ENCODE results near the gene TAF4B. TPM values are rescaled to one million over a fixed set of nuclear protein-coding genes. Genes with fewer than 3 reads are reported as not detected.

Gene TAF4B
- total and polyA plus RNA-seq, 2 of the 8 experiments (the other 6 are each of a cell fraction or from before 2014, with no cell fraction given): 9.3 to 19.8 TPM

- FAIRE-seq (no peak), DNase-seq (ENCODE audit: low read depth in 1 of 2, low spot score in 2 of 2) (no peak)
- Histone ChIP-seq H2BK20ac (ENCODE audit: low read length) (no peak overlapping the region), H2AFZ (ENCODE audit: low read length) (no peak overlapping the region), H3K36me3 (ENCODE audit: control insufficient read depth in 2 of 4, insufficient read depth in 4 of 4, low read length in 3 of 4) (no peaks in the 10 kb centered on the region), H3K23me2 (ENCODE audit: low read depth, low read length) (no peaks in the 10 kb centered on the region), H3K9ac (replicated peaks in 1 of 4; ENCODE audit: extremely low read depth in 1 of 4, low read depth in 3 of 4, low read length in 3 of 4) (no peak overlapping the region), H3K79me1 (ENCODE audit: low read depth, low read length) (no peaks in the 10 kb centered on the region), H3K4me3 (ENCODE audit: extremely low read depth in 1 of 4, insufficient read depth in 2 of 4, low read depth in 3 of 4, low read length in 4 of 4) (no peak overlapping the region), H3K14ac (ENCODE audit: insufficient read length) (no peak overlapping the region), H4K8ac (ENCODE audit: extremely low read depth, insufficient read depth, low read length) (no peak overlapping the region), H3K9me3 (ENCODE audit: insufficient read depth in 2 of 2, low read depth in 1 of 2, low read length in 1 of 2) (0 out of 4 replicates have a peak, but pooled peaks cover 0 to 4% of the 10 kb centered on the region in 2 experiments), H3K4me2 (ENCODE audit: insufficient read depth in 1 of 2, low read depth in 2 of 2, low read length in 2 of 2) (no peak overlapping the region), H2BK120ac (replicated peaks; ENCODE audit: low read depth, low read length) (no peak overlapping the region), H3K27ac (ENCODE audit: low read depth, low read length) (no peak overlapping the region), H4K5ac (ENCODE audit: insufficient read length, low read depth, low read length) (no peak overlapping the region), H3K56ac (replicated peaks; ENCODE audit: insufficient read length, low read depth, low read length) (no peak overlapping the region), H3K4ac (replicated peaks; ENCODE audit: insufficient read length, low read depth, low read length) (no peak overlapping the region), H4K20me1 (replicated peaks in 1 of 2; ENCODE audit: control insufficient read depth in 1 of 2, insufficient read depth in 2 of 2, low read length in 2 of 2) (no peaks in the 10 kb centered on the region), H3K23ac (ENCODE audit: insufficient read length) (no peak overlapping the region), H2BK5ac (ENCODE audit: low read depth, low read length) (no peak overlapping the region), H2BK15ac (ENCODE audit: low read length) (no peak overlapping the region), H3K27me3 (replicated peaks in 1 of 4; ENCODE audit: control insufficient read depth in 3 of 4, extremely low read depth in 1 of 4, insufficient read depth in 3 of 4, low read length in 3 of 4) (no peaks in the 10 kb centered on the region), H2AK5ac (ENCODE audit: low read depth, low read length) (no peak overlapping the region), H4K91ac (replicated peaks; ENCODE audit: insufficient read length, low read length) (no peak overlapping the region), H3K18ac (ENCODE audit: extremely low read depth, low read length) (no peak overlapping the region), H3K79me2 (ENCODE audit: control insufficient read depth in 1 of 2, insufficient read depth in 2 of 2, low read length in 2 of 2) (no peaks in the 10 kb centered on the region), H3K4me1 (replicated peaks in 1 of 4; ENCODE audit: control insufficient read depth in 3 of 4, insufficient read depth in 4 of 4, low read length in 3 of 4) (no peaks in the 10 kb centered on the region; a peak in 1 of 7 replicates), H2BK12ac (ENCODE audit: low read depth, low read length) (no peak overlapping the region)
- ChIA-PET POLR2A (ENCODE audit: partially characterized antibody) (no interaction called here), CTCF (ENCODE audit: partially characterized antibody) (no interaction called here)
- WGBS, 2 experiments (ENCODE audit: extremely low coverage in 1 of 2, insufficient coverage in 1 of 2, insufficient read length in 1 of 2, insufficient replicate concordance in 2 of 2, low coverage in 1 of 2, low lambda C conversion rate in 2 of 2, missing lambda C conversion rate in 1 of 2): 100% methylated on average over 1 of the region's 1 CpG; no CpG with 5 or more reads in 1 of the 2 experiments
- TF ChIP-seq HDAC6 (IDR thresholded peaks at IDR 0.05; ENCODE audit: low read depth, low read length) (no peak), SP1 (IDR thresholded peaks at IDR 0.05; ENCODE audit: low read depth, low read length) (no peak), ATF2 (IDR thresholded peaks at IDR 0.05; ENCODE audit: low read length) (no peak)
Observed at GRCh38 chr18:26205318-26205717, 20.9 kb upstream of the TAF4B start.
